ENCODE data around the gene SLC7A7.
"Not testable (repeated sequence)": the region's sequence is repeated elsewhere in the genome, so short reads cannot be mapped to it uniquely, and the experiment has no call there.

Gene SLC7A7

DNA sequence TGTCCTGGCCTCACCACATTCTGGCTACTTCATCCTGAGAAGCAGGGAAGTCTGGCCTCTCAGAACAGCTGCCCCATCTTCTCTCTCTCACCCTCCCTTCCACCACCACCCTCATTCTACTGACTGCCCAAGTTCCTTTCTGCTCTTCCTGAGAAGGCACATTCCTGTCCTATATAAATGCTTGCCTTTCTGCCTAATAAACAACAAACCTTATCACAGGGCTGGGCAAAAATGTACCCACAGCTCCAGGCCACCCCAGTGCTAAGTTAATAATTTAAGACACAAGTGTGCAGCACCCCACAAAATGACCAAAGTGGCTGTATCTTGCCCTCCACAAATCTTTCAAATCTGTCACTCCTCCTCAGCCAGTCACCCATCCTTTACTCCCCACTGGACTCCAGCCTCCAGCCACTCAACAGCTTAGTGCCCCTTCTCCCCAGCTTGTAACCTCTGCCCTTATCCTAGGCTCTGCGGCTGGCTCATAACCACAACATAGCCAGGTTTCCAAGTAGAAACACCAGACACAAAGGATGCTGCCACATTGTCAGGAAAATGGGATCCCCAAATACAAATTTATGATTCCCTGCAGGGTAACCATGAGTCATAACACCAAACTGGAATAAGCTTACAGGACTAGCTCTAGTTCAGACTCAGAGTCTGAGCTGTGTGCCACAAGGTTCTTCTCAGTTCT lies 33.8 kb downstream of the SLC7A7 start:
- no peak for DNase-seq

DNA sequence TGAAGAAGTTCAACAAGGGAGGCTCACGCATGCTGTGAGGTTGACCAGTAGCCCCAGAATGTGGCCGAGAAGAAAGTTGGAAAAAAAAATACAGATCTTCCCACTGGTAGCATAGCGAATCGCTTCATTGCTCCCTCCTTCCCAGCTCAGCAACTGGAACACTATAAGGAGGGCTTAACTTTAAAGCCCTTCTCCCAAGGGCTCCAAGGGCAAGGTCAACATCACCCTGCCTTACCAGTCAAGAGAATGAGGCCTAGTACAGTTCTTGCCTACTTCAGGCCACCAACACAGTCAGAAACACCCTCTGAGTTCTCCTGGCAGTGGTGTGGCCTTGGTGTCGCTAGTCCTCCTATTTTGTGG lies 34.3 kb downstream of the SLC7A7 start:
- DNase-seq: no peak

DNA sequence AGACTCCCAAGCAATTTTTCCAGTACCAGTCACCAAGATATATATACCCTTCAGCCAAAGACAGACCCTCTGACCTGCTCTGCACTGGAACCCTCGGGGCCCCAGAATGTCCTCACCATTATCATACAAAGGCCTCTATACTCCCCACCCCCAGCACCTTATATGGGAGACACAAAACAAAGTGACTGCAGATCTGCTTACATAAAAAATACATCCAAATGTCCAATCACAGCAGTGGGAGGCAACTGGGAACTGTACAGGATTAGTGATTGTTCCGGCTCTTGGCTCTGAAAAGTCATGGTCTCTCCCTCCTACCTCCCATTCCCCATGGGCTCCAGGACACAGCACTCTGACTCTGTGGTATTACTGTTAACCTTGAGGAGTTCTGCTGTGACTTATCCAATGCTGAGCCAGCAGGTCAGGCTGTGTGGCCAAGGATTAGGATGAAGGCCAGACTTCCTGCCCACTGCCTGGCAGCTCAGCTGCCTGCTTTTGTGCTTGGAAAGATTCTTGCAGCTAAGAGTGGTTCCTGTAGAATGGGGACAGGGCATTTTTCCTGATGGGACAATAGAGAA lies 35.0 kb downstream of the SLC7A7 start:
- no peak for DNase-seq

DNA sequence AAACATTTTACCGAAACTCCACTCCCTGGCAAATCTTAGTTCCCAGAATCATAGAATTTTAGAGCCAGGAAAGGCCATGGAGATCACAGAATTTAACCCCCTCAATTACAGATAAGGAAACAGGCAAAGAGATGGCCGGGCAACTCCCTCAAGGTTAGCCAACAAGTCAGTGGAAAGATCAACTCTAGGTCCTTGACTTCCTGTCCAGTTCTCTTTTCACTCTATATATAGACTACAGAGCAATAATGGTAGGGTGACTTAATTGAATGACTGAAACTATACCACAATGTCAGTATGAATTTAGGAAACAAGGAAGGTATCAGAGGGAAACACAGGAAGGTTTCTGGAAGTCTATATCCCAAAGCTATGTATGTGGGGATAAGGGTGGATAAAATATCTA lies 37.2 kb downstream of the SLC7A7 start:
- DNase-seq: no peak

DNA sequence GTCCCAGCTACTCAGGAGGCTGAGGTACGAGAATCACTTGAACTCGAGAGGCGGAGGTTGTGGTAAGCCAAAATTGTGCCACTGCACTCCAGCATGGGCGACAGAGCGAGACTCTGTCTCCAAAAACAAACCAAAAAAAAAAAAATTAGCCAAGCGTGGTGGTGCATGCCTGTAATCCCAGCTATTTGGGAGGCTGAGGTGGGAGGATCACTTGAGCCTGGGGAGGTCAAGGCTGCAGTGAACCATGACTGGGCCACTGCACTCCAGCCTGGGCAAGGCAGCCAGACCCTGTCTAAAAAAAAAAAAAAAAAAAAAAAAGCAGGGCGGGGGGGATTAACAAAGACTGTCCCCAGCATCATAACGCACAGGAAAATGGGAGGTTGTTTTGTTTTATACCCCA lies 38.4 kb downstream of the SLC7A7 start:
- not testable (repeated sequence) for DNase-seq

DNA sequence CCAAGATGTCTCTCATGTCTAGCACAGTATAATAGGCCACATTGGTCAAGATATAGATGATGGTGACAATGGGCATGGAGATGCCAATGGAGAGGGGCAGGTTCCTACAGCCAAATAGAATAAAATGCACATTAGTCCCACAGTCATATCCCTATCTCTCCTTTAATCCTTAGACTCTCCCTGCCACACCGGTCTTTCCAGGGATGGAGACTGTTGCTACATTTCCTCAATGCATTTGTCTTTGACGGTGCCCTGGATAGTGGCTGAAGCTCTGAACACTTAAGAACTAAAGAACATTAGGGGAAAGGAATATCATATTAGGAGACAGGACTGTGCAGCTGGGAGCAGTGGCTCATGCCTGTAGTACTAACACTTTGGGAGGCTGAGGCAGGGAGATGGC lies 39.0 kb downstream of the SLC7A7 start:
- no peak for DNase-seq

DNA sequence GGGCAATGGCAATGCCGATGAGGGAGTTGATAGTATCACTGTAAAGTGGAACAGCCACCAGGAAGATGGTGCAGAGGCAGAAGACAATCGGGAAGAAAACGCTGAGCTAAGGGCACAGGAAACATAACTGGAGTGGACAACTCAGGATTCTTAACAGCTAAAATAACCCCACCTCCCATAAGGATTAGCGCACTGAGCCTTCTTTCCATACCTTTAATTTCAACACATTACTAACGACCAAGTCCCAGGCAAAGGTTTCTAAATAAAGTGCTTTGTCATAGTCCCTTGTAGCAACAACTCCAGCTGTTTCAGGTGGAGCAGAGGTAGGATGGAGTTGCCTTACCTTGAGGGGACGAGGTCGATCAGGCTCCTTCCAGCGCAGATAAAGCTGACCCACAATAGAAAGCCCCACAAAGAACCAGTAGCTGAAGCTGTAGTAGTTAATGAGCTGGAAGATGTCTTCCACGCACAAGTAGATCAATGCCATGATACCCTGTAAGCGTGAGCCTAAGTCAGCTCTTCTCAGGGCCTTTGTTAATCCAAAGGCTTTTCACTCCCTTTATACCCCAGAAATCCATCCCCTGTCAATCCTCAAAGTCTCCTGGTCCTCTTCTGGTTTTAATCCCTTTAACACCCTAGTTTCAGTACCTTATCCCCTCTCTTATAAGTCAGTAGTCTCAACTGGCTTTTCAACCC lies 41.1 kb downstream of the SLC7A7 start:
- no peak for DNase-seq

DNA sequence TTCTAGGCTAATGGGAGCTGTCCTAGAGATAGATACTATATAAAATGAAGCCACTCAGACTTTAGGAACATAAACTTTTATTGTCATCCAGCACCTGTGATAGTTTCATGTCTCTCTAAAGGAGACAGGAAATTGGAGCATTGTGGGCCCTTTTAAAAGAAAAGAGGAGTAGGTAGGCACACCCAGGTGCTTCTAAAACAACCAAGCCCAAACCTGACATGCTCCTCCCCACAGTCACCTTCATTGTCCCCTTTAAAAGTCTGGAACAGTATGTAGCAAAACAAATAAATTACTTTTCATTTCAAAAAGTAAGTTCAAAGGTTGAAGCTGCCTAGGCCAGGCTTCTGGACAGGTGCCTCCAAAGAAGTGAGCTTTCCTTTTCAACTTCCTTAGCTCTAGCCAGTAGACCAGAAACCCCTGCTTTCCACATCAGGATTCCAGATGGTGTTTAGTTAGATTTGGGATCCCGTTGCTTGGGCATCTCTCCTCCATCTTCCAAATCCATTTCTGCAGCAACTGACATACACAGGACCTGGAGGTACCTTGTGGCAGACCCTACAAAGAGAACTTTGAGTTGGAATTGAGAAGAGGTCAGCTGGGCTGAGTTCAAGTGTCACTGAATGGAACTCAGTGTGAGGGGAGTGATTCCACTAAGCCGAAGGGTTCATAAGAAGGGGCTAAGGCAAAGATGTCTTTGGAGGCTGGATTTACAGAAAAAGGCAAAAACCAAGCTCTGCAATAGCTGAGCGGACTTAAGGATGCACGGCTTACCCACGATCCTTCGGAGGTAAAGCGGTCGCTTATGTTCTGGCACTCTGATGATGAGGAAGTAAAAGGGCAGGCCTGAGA lies 41.8 kb downstream of the SLC7A7 start:
- no peak for DNase-seq

DNA sequence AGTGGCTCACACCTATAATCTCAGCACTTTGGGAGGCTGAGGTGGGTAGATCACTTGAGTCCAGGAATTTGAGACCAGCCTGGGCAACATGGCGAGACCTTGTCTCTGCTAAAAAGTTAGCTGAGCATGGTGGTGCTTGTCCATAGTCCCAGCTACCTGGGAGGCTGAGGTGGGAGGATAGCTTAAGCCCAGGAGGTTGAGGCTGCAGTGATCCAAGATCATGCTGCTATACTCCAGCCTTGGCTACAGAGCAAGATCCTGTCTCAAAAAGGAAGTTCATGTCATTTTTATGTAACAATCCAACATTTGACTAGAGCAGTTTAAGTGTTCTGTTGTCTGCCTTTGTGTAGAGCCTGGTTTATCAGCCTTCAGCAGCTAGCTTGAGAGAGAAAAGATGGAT lies 42.5 kb downstream of the SLC7A7 start:
- no peak for DNase-seq

DNA sequence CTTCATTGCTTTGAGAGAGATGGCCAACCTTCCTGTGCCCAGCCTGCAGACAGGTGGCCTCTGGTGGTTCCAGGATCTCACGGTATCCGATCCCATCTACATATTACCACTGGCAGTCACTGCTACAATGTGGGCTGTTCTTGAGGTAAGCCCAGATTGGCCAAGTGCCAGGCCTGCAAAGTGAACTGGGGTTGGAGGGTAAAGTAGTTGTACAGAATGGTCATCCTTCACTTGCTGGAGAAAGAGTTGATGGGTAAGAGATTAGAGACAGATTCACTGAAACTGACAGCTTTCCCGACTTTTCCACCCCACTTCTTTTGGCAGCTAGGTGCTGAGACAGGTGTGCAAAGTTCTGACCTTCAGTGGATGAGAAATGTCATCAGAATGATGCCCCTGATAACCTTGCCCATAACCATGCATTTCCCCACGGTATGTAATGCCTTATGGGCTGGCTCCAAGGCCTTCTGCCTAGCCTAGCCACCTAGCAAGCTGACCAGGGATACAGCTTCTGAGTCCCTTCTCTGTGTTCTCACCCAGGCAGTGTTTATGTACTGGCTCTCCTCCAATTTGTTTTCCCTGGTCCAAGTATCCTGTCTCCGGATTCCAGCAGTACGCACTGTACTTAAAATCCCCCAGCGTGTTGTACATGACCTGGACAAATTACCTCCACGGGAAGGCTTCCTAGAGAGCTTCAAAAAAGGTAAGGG lies 44.6 kb downstream of the SLC7A7 start:
- DNase-seq: no peak

DNA sequence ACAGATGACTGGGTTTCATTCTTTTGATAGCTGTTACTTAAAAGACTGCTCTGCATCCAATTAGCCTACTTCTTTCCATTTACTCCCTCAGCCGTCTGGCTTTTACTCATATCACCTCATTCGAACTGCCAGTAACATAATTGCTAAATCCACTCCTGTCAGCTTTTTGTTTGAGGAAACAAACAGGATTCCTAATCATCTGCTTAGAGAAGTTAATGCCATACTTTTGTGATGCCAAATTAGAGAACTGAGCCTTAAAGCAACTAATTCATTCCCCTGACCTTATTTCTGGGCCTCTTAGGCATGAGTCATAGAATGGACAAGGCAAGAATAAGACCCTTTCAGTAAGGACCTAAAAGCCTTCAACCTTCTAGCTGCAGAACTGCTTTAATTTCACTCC lies 45.9 kb downstream of the SLC7A7 start:
- no peak for DNase-seq

DNA sequence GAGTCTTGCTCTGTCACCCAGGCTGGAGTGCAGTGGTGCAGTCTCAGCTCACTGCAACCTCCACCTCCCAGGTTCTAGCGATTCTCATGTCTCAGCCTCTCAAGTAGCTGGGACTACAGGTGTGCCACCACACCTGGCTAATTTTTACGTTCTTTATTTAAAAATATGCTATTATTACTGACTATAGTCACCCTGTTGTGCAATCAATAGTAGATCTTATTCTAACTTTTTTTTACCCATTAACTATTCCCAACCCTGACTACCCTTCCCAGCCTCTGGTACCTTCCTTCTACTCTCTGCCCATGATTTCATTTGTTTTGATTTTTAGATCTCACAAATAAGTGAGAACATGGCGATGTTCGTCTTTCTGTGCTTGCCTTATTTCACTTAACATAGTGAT lies 46.3 kb downstream of the SLC7A7 start:
- no peak for DNase-seq

DNA sequence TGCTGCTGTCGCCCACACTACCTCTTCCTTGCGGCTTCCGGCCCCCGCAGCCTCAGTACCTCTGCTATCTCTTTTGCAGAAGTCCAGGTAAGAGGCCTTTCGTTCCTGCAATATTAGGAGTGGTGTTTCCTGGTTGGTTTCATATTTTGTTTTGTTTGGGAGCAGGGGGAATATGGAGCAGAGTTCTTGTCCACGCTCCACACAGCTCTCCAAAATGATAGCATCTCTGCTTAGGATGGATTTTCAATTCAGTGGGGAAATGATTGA lies 48.0 kb downstream of the SLC7A7 start:
- no peak for DNase-seq

DNA sequence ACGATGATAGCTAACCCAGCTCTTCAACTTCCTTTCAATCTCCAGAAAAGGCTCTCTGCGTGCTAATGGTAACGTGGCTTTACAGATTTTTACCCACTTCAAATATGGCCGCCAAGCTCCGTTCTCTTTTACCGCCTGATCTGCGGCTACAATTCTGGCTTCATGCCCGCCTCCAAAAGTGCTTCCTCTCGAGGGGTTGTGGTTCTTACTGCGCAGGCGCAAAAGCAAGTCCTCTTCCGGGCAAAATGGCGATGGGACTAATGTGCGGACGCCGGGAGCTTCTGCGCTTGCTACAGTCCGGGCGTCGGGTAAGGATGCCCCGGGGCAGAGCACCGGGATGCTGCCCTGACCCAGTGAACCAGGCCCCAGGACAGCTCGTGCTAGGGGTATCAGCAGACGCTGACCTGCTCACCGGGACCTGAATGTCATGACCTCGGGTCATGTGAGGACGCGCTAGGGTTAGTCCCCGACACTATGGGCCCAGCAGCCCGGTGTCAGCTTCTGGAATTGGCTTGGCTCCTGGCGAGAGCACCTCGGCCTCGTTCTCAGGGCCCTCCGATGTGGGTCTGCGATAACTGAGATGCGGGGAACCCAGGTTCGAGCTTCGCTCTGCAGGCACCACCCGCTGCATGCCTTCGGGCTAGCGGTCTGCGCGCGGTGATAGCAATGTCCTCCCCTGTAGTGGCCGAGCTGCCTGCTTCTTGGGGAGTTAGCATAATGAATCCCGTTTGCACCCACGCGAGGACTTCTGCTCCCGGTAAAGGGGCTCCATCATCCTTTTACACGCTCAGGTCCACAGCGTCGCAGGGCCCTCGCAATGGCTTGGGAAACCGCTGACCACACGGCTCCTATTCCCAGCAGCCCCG lies 48.5 kb downstream of the SLC7A7 start, which contains the start of gene OXA1L:
OXA1L (plus strand) TSS at position 232 of the 866 bp plus-strand sequence; CDS start at position 246, 14 bp downstream.
- DNase-seq: peak; percentile 96

DNA sequence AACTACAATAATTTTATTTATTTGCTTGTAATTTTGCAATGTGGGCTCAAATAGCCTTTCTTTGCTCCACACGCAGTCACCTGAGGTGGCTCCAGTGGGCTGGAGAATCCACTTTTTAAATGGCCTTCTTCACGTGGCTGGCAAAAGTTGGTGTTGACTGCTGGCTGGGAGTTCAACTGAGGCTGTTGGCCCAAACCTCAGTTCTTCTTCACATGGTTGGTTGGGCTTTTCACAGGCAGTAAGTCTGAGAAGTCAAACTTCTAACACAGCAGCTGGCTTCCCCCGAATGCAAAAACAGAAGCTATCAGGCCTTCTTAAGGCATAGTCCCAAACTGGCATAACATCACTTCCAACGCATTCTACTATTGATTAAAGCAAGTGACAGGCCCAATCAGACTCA lies 50.9 kb downstream of the SLC7A7 start:
- no peak for DNase-seq

DNA sequence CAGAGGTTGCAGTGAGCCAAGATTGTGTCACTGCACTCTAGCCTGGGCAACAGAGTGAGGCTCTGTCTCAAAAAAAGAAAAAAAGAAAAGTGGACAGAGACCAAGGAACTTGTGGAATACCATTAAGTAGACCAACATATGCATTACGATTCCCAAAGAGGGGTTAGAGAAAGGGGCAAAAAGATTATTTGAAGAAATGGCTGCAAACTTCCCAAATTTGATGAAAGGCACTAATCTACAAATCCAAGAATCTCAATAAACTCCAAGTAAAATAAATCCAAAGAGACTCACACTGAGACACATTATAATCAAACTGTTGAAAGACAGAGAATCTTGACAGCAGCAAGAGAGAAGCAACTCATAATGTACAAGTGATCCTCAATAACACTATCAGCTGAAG lies 53.5 kb downstream of the SLC7A7 start:
- no peak for DNase-seq

DNA sequence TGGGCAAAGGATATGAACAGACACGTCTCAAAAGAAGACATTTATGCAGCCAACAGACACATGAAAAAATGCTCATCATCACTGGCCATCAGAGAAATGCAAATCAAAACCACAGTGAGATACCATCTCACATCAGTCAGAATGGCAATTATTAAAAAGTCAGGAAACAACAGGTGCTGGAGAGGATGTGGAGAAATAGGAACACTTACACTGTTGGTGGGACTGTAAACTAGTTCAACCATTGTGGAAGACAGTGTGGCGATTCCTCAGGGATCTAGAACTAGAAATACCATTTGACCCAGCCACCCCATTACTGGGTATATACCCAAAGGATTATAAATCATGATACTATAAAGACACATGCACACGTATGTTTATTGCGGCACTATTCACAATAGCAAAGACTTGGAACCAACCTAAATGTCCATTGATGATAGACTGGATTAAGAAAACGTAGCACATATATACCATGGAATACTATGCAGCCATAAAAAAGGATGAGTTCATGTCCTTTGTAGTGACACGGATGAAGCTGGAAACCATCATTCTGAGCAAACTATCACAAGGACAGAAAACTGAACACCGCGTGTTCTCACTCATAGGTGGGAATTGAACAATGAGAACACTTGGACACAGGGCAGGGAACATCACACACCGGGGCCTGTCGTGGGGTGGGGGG lies 57.1 kb downstream of the SLC7A7 start:
- DNase-seq: not testable (repeated sequence)

DNA sequence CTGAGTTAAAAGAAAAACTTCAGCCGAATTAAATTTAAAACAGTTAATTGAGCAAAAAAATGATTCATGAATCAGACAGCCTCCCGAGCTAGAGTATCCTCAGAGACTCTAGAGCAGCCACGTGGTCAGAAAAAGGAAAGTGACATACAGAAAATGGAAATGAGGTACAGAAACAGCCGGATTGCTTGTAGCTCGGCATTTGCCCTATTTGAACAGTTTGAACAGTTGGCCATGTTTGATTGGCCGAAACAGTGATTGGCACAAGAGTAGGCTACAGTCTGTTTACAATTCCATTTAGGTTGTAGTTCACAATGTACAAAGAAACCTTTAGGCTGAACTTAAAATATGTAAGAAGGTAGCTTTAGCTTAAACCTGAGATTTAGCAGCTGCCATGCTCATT lies 61.6 kb downstream of the SLC7A7 start:
- no peak for DNase-seq

DNA sequence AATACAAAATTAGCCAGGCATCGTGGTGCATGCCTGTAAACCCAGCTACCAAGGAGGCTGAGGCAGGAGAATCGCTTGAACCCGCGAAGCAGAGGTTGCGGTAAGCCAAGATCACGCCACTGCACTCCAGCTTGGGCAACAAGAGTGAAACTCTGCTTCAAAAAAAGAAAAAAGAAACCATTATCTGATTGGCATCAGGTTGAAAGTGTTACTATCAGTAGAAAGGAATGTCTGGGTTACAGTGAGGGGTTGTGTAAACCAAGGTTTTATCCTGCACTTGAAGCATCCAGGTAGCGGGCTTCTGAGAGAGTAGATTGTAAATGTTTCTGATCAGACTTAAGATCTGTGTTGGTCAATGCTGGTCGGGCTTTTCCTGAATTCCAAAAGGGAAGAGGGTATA lies 62.8 kb downstream of the SLC7A7 start:
- DNase-seq: no peak

DNA sequence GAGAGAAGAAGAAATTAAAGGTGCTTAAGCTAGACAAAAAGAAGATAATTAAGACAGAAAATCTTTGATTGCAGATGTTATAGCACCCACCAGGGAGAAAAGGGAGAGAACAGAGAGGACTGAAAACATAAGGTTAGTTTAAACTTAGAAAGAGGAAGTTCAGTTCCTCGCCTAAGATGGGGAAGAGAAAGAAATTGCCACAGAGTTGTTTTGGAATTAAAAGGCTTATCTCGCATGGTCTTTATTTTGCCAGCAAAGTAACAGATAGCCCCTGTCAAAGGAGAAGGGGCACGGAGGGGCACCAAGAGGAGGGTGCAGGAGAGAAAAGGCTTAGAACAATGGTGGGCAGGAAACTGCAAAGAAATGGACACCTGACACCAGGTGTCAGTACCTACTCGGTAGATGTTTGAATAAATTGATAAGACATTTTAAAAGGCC lies 66.6 kb downstream of the SLC7A7 start:
- no peak for DNase-seq

DNA sequence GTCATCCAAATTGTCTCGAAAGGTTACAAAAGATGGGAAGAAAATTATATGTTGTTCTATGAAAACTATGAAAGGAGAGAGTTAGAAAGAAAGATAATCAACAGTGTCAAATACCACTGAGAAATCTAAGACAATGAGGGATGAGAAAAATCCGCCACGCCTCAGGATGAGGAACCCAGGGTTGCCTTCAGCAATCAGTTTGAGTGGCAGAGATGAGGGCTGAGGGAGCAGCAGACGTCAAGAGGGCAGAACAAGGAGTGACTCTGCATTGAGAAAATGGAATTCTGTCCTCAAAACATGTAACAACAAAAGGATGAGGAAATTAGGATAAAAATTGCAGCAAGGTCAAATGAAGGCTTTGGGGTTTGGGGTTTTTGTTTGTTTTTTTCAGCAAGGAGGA lies 67.0 kb downstream of the SLC7A7 start:
- no peak for DNase-seq
